A549 (cell line): ENCODE data around the gene PDLIM7.

Source experiments
- EP300 ChIP-seq, 2 experiments: fragments of >200 bp; sonication (Bioruptor Twin); formaldehyde crosslinking; IDR thresholded peaks; 2 replicates in 1 of 2; 3 replicates in 1 of 2; pipeline ENCODE4 v1.6.1; 2016 to 2017
- FOXS1 ChIP-seq: fragments of 250-450 bp; sonication (Bioruptor Pico); IDR thresholded peaks from 2 replicates; pipeline ENCODE4 v1.5.0; 2020; ENCODE audit warnings: mild to moderate bottlenecking, moderate library complexity
- POLR2A ChIP-seq: IDR thresholded peaks from 2 replicates; pipeline ENCODE4 v1.6.1; 2012; ENCODE audit warnings: mild to moderate bottlenecking, low read length
- RAD21 ChIP-seq, 2 experiments: fragments of >200 bp in 1 of 2; sonication (Bioruptor Twin) in 1 of 2; formaldehyde crosslinking in 1 of 2; IDR thresholded peaks in 1 of 2; conservative IDR thresholded peaks in 1 of 2; 2 replicates in 1 of 2; 3 replicates in 1 of 2; pipeline ENCODE4 v1.6.1; 2012 to 2018; ENCODE audit warnings: inconsistent platforms in 1 of 2
- USF2 ChIP-seq: fragments of 450-650 bp; IDR thresholded peaks from 2 replicates; pipeline ENCODE4 v1.6.1; 2014; ENCODE audit warnings: antibody characterized with exemption
- TF ChIP-seq, protein P1 (sequence below): fragments of >200 bp; sonication (Bioruptor Twin); formaldehyde crosslinking; IDR thresholded peaks from 3 replicates; pipeline ENCODE4 v1.5.1; 2016

DNA sequence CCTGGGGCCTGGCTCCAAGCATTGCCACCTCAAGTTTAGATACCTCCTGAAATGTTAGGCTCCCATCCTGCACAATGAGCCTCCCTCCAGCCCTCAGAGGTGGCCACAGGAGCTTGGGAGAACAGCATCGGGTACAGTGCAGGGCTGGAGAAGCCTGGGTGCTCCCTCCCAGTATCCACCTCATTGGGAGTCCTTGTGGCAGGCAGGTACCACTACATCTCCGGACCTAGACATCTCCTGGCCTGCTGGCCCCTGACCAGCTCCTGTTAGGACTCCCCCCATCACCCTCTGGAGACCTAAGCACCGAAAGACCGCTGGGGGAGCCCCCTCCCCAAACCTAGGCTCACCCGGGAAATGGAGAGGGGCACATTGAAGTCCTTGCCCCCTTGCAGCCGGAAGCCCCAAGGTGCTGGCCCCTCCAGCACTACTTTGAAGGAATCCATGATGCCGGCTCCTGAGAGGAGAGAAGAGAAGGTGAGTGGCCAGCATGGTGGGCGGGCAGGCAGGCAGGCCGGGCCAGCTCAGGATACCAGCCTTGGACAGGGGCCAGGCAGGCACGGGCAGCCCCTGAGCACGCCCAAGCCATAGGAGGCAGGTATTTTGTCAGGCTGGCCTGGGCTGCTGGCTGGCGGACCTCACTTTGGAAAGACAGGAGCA lies 1.2 kb downstream of the PDLIM7 start:
- TF ChIP-seq USF2 (no peak), FOXS1 (no peak), EP300 (IDR thresholded peaks at IDR 0.05) (no peak), POLR2A (no peak), RAD21 (conservative IDR thresholded peaks at IDR 0.05 in 1 of 2, IDR thresholded peaks at IDR 0.05 in 1 of 2) (no peak)
- TF ChIP-seq, protein P1, sequence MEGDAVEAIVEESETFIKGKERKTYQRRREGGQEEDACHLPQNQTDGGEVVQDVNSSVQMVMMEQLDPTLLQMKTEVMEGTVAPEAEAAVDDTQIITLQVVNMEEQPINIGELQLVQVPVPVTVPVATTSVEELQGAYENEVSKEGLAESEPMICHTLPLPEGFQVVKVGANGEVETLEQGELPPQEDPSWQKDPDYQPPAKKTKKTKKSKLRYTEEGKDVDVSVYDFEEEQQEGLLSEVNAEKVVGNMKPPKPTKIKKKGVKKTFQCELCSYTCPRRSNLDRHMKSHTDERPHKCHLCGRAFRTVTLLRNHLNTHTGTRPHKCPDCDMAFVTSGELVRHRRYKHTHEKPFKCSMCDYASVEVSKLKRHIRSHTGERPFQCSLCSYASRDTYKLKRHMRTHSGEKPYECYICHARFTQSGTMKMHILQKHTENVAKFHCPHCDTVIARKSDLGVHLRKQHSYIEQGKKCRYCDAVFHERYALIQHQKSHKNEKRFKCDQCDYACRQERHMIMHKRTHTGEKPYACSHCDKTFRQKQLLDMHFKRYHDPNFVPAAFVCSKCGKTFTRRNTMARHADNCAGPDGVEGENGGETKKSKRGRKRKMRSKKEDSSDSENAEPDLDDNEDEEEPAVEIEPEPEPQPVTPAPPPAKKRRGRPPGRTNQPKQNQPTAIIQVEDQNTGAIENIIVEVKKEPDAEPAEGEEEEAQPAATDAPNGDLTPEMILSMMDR: no peak
